ENCODE results near the gene TFDP1. TPM values are rescaled to one million over a fixed set of nuclear protein-coding genes. Genes with fewer than 3 reads are reported as not detected.

Gene TFDP1
- total RNA-seq, 2 donors from 2014 or later: 74.8 to 76.1 TPM

DNA sequence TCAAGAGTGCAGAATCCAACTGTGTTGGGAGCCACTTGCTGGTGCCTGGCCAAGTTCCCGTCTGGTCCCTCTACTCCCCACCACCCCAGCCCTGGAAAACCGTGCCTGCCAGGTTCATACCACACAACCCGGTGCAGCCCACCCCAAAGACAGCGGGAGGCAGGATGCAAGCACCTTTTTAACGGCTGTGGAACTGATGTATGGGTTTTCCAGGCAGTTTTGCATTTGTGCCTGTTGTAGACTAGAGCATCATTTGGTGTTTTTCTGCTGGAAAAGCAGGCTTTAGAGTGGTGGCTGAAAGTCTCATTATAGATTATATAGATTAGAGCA, 13.5 kb downstream of the TFDP1 start:
- Mint-ChIP-seq H3K4me3 (no peak overlapping the region), H3K36me3 (ENCODE audit: low read depth) (peaks cover 59% of the 10 kb centered on the region), H3K4me1 (no peaks in the 10 kb centered on the region), H3K27me3 (ENCODE audit: insufficient read depth) (no peaks in the 10 kb centered on the region), H3K27ac (no peak overlapping the region), H3K9me3 (peaks cover 3% of the 10 kb centered on the region)
- TF ChIP-seq, protein P1, sequence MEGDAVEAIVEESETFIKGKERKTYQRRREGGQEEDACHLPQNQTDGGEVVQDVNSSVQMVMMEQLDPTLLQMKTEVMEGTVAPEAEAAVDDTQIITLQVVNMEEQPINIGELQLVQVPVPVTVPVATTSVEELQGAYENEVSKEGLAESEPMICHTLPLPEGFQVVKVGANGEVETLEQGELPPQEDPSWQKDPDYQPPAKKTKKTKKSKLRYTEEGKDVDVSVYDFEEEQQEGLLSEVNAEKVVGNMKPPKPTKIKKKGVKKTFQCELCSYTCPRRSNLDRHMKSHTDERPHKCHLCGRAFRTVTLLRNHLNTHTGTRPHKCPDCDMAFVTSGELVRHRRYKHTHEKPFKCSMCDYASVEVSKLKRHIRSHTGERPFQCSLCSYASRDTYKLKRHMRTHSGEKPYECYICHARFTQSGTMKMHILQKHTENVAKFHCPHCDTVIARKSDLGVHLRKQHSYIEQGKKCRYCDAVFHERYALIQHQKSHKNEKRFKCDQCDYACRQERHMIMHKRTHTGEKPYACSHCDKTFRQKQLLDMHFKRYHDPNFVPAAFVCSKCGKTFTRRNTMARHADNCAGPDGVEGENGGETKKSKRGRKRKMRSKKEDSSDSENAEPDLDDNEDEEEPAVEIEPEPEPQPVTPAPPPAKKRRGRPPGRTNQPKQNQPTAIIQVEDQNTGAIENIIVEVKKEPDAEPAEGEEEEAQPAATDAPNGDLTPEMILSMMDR (conservative IDR thresholded peaks at IDR 0.05): no peak
- H3K9me3 ChIP-seq (ENCODE audit: control insufficient read depth, low read length): no peaks in the 10 kb centered on the region
- H3K9ac ChIP-seq (ENCODE audit: extremely low read depth, low read length, poor library complexity, severe bottlenecking): no peak overlapping the region
- no peak for DNase-seq
- 89 to 94% methylated on average over 3 to 5 of the region's 5 CpGs for WGBS, 2 experiments (ENCODE audit: insufficient coverage in 1 of 2, insufficient read length in 1 of 2)
- H3K36me3 ChIP-seq (ENCODE audit: control insufficient read depth, insufficient read depth, low read length): peaks cover 56% of the 10 kb centered on the region
- no peak overlapping the region for H3K27ac ChIP-seq (ENCODE audit: low read depth, low read length)
- H3K27me3 ChIP-seq (ENCODE audit: control insufficient read depth, insufficient read depth, low read length, poor library complexity, severe bottlenecking): no peaks in the 10 kb centered on the region
- H3K4me3 ChIP-seq (ENCODE audit: low read length): no peak overlapping the region
- H3K4me1 ChIP-seq (ENCODE audit: control insufficient read depth, insufficient read depth, low read length): no peaks in the 10 kb centered on the region

DNA sequence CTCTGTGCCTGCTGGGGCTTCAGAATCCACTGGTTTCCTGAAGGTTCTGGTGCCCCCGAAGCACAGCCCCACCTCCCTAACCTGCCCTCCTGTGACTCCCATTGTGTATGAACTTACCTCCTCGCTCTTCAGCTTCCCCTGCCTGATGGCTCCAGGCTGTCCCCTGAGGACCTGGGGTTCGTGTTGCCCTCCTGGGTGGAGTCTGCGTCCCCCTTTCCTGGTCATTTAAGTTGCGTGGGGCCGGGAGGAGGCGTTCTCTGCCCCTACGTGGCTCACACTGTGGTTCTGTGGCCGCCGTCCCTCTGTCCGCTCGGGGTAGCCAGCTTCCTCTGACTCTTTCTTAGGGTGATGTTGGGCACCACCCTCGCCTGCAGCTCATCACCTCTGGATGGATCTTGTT, 13.9 kb downstream of the TFDP1 start:
- no peak overlapping the region for H3K4me3 ChIP-seq (ENCODE audit: low read length)
- Mint-ChIP-seq H3K36me3 (ENCODE audit: low read depth) (peaks cover 59% of the 10 kb centered on the region), H3K4me3 (no peak overlapping the region), H3K4me1 (no peaks in the 10 kb centered on the region), H3K9me3 (peaks cover 3% of the 10 kb centered on the region), H3K27ac (no peak overlapping the region), H3K27me3 (ENCODE audit: insufficient read depth) (no peaks in the 10 kb centered on the region)
- H3K9ac ChIP-seq (ENCODE audit: extremely low read depth, low read length, poor library complexity, severe bottlenecking): no peak overlapping the region
- H3K27ac ChIP-seq (ENCODE audit: low read depth, low read length): no peak overlapping the region
- WGBS, 2 experiments (ENCODE audit: insufficient coverage in 1 of 2, insufficient read length in 1 of 2): 95 to 98% methylated on average over 8 to 13 of the region's 13 CpGs
- H3K27me3 ChIP-seq (ENCODE audit: control insufficient read depth, insufficient read depth, low read length, poor library complexity, severe bottlenecking): no peaks in the 10 kb centered on the region
- H3K36me3 ChIP-seq (ENCODE audit: control insufficient read depth, insufficient read depth, low read length): peaks cover 58% of the 10 kb centered on the region
- no peaks in the 10 kb centered on the region for H3K4me1 ChIP-seq (ENCODE audit: control insufficient read depth, insufficient read depth, low read length)
- TF ChIP-seq, protein P1 (conservative IDR thresholded peaks at IDR 0.05): no peak
- no peaks in the 10 kb centered on the region for H3K9me3 ChIP-seq (ENCODE audit: control insufficient read depth, low read length)
- peak; percentile 17 for DNase-seq

DNA sequence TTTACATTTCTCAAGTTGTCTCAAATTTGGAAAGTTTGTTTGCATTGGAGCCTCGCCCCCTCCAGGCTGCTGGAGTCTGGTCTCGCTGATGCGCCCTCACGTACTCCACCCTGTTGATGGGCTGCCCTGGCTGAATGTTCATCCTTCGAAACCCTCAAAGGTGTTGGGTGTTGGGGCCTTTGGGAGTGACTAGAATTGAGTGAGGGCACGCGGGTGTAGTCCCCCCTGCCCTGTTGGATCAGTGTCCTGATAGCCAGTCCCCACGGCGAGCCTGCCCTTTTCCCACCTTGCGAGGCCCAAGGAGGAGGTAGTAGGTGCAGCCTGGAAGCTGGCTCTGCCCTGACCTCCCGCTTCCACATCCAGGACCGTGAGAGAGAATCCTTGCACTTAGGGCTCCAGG, 14.8 kb downstream of the TFDP1 start:
- TF ChIP-seq, protein P1 (conservative IDR thresholded peaks at IDR 0.05): no peak
- Histone ChIP-seq H3K4me3 (ENCODE audit: low read length) (no peak overlapping the region), H3K9ac (ENCODE audit: extremely low read depth, low read length, poor library complexity, severe bottlenecking) (no peak overlapping the region), H3K36me3 (ENCODE audit: control insufficient read depth, insufficient read depth, low read length) (peaks cover 58% of the 10 kb centered on the region), H3K4me1 (ENCODE audit: control insufficient read depth, insufficient read depth, low read length) (no peaks in the 10 kb centered on the region), H3K27ac (ENCODE audit: low read depth, low read length) (no peak overlapping the region), H3K9me3 (ENCODE audit: control insufficient read depth, low read length) (no peaks in the 10 kb centered on the region), H3K27me3 (ENCODE audit: control insufficient read depth, insufficient read depth, low read length, poor library complexity, severe bottlenecking) (no peaks in the 10 kb centered on the region)
- Mint-ChIP-seq H3K4me1 (no peaks in the 10 kb centered on the region), H3K27me3 (ENCODE audit: insufficient read depth) (no peaks in the 10 kb centered on the region), H3K27ac (no peak overlapping the region), H3K4me3 (no peak overlapping the region), H3K9me3 (peaks cover 3% of the 10 kb centered on the region), H3K36me3 (ENCODE audit: low read depth) (peaks cover 59% of the 10 kb centered on the region)
- peak; percentile 7 for DNase-seq
- 96 to 100% methylated on average over 10 to 12 of the region's 12 CpGs for WGBS, 2 experiments (ENCODE audit: insufficient coverage in 1 of 2, insufficient read length in 1 of 2)
